ENCODE measurements around the gene YTHDC1. TPM values are rescaled to one million over a fixed set of nuclear protein-coding genes. Genes with fewer than 3 reads are reported as not detected.

YTHDC1 gene
- total and polyA plus RNA-seq, 2 experiments from 2014 or later, result 72.3 to 144 TPM

DNA sequence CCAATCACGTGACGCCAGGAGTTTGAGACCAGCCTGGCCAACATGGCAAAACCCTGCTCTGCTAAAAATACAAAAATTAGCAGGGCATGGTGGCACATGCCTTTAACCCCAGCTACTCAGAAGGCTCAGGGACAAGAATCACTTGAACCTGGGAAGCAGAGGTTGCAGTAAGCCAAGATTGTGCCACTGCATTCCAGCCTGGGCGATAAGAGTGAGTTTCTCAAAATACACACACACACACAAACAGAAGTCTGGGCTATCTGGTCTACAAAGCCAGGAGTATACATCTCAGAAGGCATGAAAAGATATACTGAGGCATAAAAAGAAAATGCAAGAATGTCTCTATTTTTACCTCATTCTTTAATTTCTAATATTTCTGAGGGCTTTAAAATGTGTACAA is 11.3 kb downstream of the YTHDC1 start (continued):
- TF ChIP-seq, protein P1, sequence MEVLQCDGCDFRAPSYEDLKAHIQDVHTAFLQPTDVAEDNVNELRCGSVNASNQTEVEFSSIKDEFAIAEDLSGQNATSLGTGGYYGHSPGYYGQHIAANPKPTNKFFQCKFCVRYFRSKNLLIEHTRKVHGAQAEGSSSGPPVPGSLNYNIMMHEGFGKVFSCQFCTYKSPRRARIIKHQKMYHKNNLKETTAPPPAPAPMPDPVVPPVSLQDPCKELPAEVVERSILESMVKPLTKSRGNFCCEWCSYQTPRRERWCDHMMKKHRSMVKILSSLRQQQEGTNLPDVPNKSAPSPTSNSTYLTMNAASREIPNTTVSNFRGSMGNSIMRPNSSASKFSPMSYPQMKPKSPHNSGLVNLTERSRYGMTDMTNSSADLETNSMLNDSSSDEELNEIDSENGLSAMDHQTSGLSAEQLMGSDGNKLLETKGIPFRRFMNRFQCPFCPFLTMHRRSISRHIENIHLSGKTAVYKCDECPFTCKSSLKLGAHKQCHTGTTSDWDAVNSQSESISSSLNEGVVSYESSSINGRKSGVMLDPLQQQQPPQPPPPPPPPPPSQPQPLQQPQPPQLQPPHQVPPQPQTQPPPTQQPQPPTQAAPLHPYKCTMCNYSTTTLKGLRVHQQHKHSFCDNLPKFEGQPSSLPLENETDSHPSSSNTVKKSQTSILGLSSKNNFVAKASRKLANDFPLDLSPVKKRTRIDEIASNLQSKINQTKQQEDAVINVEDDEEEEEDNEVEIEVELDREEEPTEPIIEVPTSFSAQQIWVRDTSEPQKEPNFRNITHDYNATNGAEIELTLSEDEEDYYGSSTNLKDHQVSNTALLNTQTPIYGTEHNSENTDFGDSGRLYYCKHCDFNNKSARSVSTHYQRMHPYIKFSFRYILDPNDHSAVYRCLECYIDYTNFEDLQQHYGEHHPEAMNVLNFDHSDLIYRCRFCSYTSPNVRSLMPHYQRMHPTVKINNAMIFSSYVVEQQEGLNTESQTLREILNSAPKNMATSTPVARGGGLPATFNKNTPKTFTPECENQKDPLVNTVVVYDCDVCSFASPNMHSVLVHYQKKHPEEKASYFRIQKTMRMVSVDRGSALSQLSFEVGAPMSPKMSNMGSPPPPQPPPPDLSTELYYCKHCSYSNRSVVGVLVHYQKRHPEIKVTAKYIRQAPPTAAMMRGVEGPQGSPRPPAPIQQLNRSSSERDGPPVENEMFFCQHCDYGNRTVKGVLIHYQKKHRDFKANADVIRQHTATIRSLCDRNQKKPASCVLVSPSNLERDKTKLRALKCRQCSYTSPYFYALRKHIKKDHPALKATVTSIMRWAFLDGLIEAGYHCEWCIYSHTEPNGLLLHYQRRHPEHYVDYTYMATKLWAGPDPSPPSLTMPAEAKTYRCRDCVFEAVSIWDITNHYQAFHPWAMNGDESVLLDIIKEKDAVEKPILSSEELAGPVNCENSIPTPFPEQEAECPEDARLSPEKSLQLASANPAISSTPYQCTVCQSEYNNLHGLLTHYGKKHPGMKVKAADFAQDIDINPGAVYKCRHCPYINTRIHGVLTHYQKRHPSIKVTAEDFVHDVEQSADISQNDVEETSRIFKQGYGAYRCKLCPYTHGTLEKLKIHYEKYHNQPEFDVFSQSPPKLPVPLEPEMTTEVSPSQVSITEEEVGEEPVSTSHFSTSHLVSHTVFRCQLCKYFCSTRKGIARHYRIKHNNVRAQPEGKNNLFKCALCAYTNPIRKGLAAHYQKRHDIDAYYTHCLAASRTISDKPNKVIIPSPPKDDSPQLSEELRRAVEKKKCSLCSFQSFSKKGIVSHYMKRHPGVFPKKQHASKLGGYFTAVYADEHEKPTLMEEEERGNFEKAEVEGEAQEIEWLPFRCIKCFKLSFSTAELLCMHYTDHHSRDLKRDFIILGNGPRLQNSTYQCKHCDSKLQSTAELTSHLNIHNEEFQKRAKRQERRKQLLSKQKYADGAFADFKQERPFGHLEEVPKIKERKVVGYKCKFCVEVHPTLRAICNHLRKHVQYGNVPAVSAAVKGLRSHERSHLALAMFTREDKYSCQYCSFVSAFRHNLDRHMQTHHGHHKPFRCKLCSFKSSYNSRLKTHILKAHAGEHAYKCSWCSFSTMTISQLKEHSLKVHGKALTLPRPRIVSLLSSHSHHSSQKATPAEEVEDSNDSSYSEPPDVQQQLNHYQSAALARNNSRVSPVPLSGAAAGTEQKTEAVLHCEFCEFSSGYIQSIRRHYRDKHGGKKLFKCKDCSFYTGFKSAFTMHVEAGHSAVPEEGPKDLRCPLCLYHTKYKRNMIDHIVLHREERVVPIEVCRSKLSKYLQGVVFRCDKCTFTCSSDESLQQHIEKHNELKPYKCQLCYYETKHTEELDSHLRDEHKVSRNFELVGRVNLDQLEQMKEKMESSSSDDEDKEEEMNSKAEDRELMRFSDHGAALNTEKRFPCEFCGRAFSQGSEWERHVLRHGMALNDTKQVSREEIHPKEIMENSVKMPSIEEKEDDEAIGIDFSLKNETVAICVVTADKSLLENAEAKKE (CRISPR knock-in tag; IDR thresholded peaks at IDR 0.05), result no peak
- TF ChIP-seq ZNF331 (CRISPR knock-in tag; IDR thresholded peaks at IDR 0.05; ENCODE audit: low read depth), result no peak
- TF ChIP-seq ZNF114 (CRISPR knock-in tag; IDR thresholded peaks at IDR 0.05), result no peak
- no peak for TF ChIP-seq JUNB (IDR thresholded peaks at IDR 0.05; ENCODE audit: unreplicated experiment)

DNA sequence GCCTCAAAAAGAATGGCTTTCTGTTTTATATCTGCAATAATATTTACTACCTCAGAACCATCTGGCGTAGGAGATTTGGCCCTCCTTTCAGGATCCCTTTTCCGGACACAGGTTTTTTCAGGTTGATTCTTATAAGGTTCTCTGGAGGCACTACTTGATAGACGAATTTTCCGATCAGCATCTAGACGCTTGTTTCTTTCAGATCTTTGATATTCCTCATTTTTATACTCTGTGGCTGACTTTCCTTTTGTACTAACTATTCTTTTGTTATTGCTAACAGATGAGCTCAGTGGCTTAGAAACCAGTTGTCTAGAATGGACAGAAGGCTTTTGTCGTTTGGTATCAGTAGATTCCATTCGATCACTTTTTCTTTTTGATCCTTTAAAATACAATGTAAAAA is 12.4 kb downstream of the YTHDC1 start:
- ATAC-seq, result no peak
- H3K4me3 Mint-ChIP-seq, result no peak overlapping the region
- no peak overlapping the region for H3K27ac Mint-ChIP-seq
- Histone ChIP-seq H3F3A (replicated peaks; ENCODE audit: low read depth) (no peaks in the 10 kb centered on the region), H3K4me3 (no peak overlapping the region), H2AFZ (no peak overlapping the region), H3K4me1 (ENCODE audit: insufficient read depth) (peaks cover 36% of the 10 kb centered on the region), H3K36me3 (ENCODE audit: insufficient read depth) (peaks cover 32% of the 10 kb centered on the region; the same call in 1 of the 2 replicates), H3K79me2 (replicated peaks; ENCODE audit: insufficient read depth) (peaks cover 95% of the 10 kb centered on the region), H3K9me2 (ENCODE audit: insufficient read depth) (no peaks in the 10 kb centered on the region), H3K27ac (ENCODE audit: low read depth) (no peak overlapping the region), H4K20me1 (replicated peaks; ENCODE audit: insufficient read depth) (peaks cover 38% of the 10 kb centered on the region), H3K27me3 (ENCODE audit: insufficient read depth) (no peaks in the 10 kb centered on the region), H3K4me2 (no peak overlapping the region)
- peaks cover 23% of the 10 kb centered on the region for H3K4me1 Mint-ChIP-seq
- H3K9me3 Mint-ChIP-seq, result no peaks in the 10 kb centered on the region
- TF ChIP-seq CREB1 (CRISPR knock-in tag; IDR thresholded peaks at IDR 0.05; ENCODE audit: low read depth) (no peak), EZH2phosphoT487 (IDR thresholded peaks at IDR 0.05; ENCODE audit: unreplicated experiment) (no peak)
- peaks cover 46% of the 10 kb centered on the region for H3K36me3 Mint-ChIP-seq (ENCODE audit: low read depth)
- no peak for DNase-seq (ENCODE audit: low spot score)
- no peaks in the 10 kb centered on the region for H3K27me3 Mint-ChIP-seq (ENCODE audit: insufficient read depth, low read depth, poor library complexity)
